ENCODE results near the gene FAM162B. TPM values are rescaled to one million over a fixed set of nuclear protein-coding genes. Genes with fewer than 3 reads are reported as not detected.

Gene FAM162B
- total RNA-seq, 1 experiment from 2014 or later: 2.1 TPM

DNA sequence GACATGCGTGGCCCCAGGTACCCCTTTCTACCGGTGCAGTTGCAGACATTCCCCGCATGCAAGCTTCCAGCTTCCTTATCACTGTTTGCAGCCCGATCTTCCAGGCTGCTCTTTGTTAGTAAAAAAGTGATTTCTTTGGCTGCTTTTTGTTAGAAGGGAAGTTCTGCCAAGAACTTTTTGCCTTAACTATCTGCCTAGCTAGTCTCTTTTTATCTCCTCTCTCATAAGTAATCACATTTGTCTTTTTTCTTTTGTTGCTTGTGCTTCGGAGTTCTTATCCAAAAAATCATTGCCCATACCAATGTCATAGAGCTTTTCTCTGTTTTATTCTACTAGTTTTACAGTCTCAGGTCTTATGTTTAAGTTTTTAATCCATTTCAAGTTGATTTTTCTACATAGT is 20.3 kb downstream of the FAM162B start:
- Histone ChIP-seq H3K27ac (ENCODE audit: insufficient read length, low read depth, low read length) (no peak overlapping the region), H3K56ac (ENCODE audit: insufficient read length, low read depth, low read length) (no peak overlapping the region), H3K23ac (ENCODE audit: insufficient read length, low read depth, low read length) (no peak overlapping the region), H4K8ac (replicated peaks; ENCODE audit: insufficient read length, low read depth, low read length) (no peak overlapping the region), H3K23me2 (ENCODE audit: insufficient read length, low read depth, low read length, poor library complexity, severe bottlenecking) (no peaks in the 10 kb centered on the region), H2BK20ac (ENCODE audit: low read depth, low read length, poor library complexity, severe bottlenecking) (no peak overlapping the region), H3K4me2 (ENCODE audit: insufficient read depth, insufficient read length, low read length) (no peak overlapping the region), H2AK5ac (ENCODE audit: insufficient read length, low read length) (no peak overlapping the region), H4K20me1 (ENCODE audit: control insufficient read depth, insufficient read depth, insufficient read length) (no peaks in the 10 kb centered on the region), H3K79me1 (ENCODE audit: insufficient read depth, low read depth, low read length, poor library complexity, severe bottlenecking) (no peaks in the 10 kb centered on the region), H4K5ac (ENCODE audit: insufficient read length, low read depth, low read length) (no peak overlapping the region), H3K18ac (ENCODE audit: insufficient read length, low read depth, low read length) (no peak overlapping the region), H3K4ac (ENCODE audit: low read depth, low read length) (no peak overlapping the region), H3K9me3 (ENCODE audit: control insufficient read depth, low read depth, low read length) (no peaks in the 10 kb centered on the region), H2BK120ac (ENCODE audit: low read depth, low read length, poor library complexity, severe bottlenecking) (no peak overlapping the region), H4K91ac (ENCODE audit: insufficient read length, low read depth, low read length) (no peak overlapping the region), H3K9ac (ENCODE audit: extremely low read depth, insufficient read length, low read length) (no peak overlapping the region), H2AFZ (ENCODE audit: low read length) (no peak overlapping the region), H2BK15ac (ENCODE audit: low read depth, low read length) (no peak overlapping the region), H3T11ph (ENCODE audit: low read length) (no peak overlapping the region), H3K4me1 (ENCODE audit: insufficient read depth, low read length) (no peaks in the 10 kb centered on the region), H2BK5ac (ENCODE audit: insufficient read length, low read length) (no peak overlapping the region), H3K79me2 (ENCODE audit: insufficient read depth, low read length) (no peaks in the 10 kb centered on the region), H3K27me3 (ENCODE audit: insufficient read depth, low read length) (no peaks in the 10 kb centered on the region), H3K14ac (ENCODE audit: insufficient read depth, low read length) (no peak overlapping the region), H2BK12ac (ENCODE audit: insufficient read length, low read depth, low read length) (no peak overlapping the region)
- H3K4me1 Mint-ChIP-seq: peaks cover 0 to 5% of the 10 kb centered on the region in 2 experiments; a peak in 2 of 4 replicates
- no peaks in the 10 kb centered on the region for H3K36me3 Mint-ChIP-seq (ENCODE audit: insufficient read depth in 1 of 3, low read depth in 3 of 3)
- DNase-seq: no peak
- no peak overlapping the region; a peak in 1 of 7 replicates for H3K27ac Mint-ChIP-seq
- H3K27me3 Mint-ChIP-seq (ENCODE audit: low read depth): no peaks in the 10 kb centered on the region; the same call in 1 of the 2 replicates
- no peaks in the 10 kb centered on the region; a peak in 2 of 5 replicates for H3K9me3 Mint-ChIP-seq
- WGBS (ENCODE audit: extremely low coverage, insufficient read length, low lambda C conversion rate): no CpG with 5 or more reads among the region's 5 CpGs
- TF ChIP-seq, protein P1, sequence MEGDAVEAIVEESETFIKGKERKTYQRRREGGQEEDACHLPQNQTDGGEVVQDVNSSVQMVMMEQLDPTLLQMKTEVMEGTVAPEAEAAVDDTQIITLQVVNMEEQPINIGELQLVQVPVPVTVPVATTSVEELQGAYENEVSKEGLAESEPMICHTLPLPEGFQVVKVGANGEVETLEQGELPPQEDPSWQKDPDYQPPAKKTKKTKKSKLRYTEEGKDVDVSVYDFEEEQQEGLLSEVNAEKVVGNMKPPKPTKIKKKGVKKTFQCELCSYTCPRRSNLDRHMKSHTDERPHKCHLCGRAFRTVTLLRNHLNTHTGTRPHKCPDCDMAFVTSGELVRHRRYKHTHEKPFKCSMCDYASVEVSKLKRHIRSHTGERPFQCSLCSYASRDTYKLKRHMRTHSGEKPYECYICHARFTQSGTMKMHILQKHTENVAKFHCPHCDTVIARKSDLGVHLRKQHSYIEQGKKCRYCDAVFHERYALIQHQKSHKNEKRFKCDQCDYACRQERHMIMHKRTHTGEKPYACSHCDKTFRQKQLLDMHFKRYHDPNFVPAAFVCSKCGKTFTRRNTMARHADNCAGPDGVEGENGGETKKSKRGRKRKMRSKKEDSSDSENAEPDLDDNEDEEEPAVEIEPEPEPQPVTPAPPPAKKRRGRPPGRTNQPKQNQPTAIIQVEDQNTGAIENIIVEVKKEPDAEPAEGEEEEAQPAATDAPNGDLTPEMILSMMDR (conservative IDR thresholded peaks at IDR 0.05): no peak
- H3K4me3 Mint-ChIP-seq: no peak overlapping the region
